Right cardiac atrium (tissue), 5 donors: ENCODE measurements around the gene VWA8. TPM values are rescaled to one million over a fixed set of nuclear protein-coding genes. Genes with fewer than 3 reads are reported as not detected.
"Not testable (repeated sequence)": the region's sequence is repeated elsewhere in the genome, so short reads cannot be mapped to it uniquely, and the experiment has no call there.

Experiments used
- ATAC-seq, 2 donors: fragments of 200-7000 bp; cut with Tn5 transposase; one replicate each; pipeline versions ENCODE4 v1.8.0 to v1.9.1; 2020; ENCODE audit warnings: moderate library complexity in 2 of 2, mild to moderate bottlenecking in 1 of 2
- DNase-seq, 3 donors: peaks; one replicate each; pipeline ENCODE4 v3.0.0-alpha.2; 2020
- H3K27ac ChIP-seq: one replicate; pipeline ENCODE4 v1.5.1; 2013; ENCODE audit warnings: mild to moderate bottlenecking, low read length, control low read depth, moderate library complexity
- H3K27me3 ChIP-seq: one replicate; pipeline ENCODE4 v1.6.1; 2013; ENCODE audit not compliant: control insufficient read depth, insufficient read depth
- H3K4me1 ChIP-seq: one replicate; pipeline ENCODE4 v1.6.1; 2013; ENCODE audit warnings: low read length; ENCODE audit not compliant: control insufficient read depth, insufficient read depth
- H3K4me3 ChIP-seq: one replicate; pipeline ENCODE4 v1.5.1; 2013; ENCODE audit warnings: low read length, control low read depth
- H3K9me3 ChIP-seq: one replicate; pipeline ENCODE4 v1.6.1; 2013; ENCODE audit warnings: low read length; ENCODE audit not compliant: control insufficient read depth
- WGBS: extraction: QIAGEN DNeasy Blood & Tissue Kit; methylation state at CpG from one replicate; pipeline ENCODE4 v1.1.7; 2013; 5-methylcytosine and 5-hydroxymethylcytosine counted together
- intact Hi-C, 4 donors: fragments of 100-400 bp; cut with DNase I; formaldehyde crosslinking; loops; one replicate each; pipeline versions ENCODE4 v1.11.0 to v1.14.0; 2022 to 2023
- polyA plus RNA-seq: library from polyadenylated mRNA; stranded (reverse); fragments of 200-250 nt; gene quantifications from one replicate; pipeline ENCODE4 v1.2.3, GENCODE V29; 2013
- total RNA-seq, 4 donors: library from RNA; stranded (reverse); fragmentation: NEBNext Ultra II Directional; extraction: Animal tissue kit (Norgen Biotek cat#: 25700); gene quantifications; one replicate each; pipeline ENCODE4 v1.2.1, GENCODE V29; 2021
- donor health status: healthy with polysubstance abuse.
- donor health status: DM: no; HTN: yes; CAD: no.
- donor health status: DM: no; HTN: no; CAD: no.
- donor health status: DM: no; HTN: yes; CAD: no; lungs with severe emphysema.
- donor health status: DM: yes; HTN: yes; CAD: no.

The VWA8 gene
- total and polyA plus RNA-seq, 5 donors, result 11.7 to 41.7 (median 34.0) TPM

GRCh38 chr13:41655997-41656396 is 304.9 kb downstream of the VWA8 start:
- H3K4me3 ChIP-seq, result no peak overlapping the region
- DNase-seq (no peak), ATAC-seq (no peak)
- H3K4me1 ChIP-seq, result peaks cover 3% of the 10 kb centered on the region
- H3K27ac ChIP-seq, result no peak overlapping the region
- H3K27me3 ChIP-seq, result no peaks in the 10 kb centered on the region
- WGBS, result 90% methylated on average over 6 of the region's 6 CpGs
- intact Hi-C loops, result loop anchor here in 1 of 4 donors (5.0 to 10.0 kb wide), 2 partner anchors 244 to 301 kb away; no protein-coding TSS in a partner anchor
- no peaks in the 10 kb centered on the region for H3K9me3 ChIP-seq

GRCh38 chr13:41654796-41655195 is 306.1 kb downstream of the VWA8 start:
- ATAC-seq (no peak), DNase-seq (no peak)
- H3K4me1 ChIP-seq, result peaks cover 3% of the 10 kb centered on the region
- no peak overlapping the region for H3K27ac ChIP-seq
- intact Hi-C loops, result loop anchor here in 2 of 4 donors (5.0 to 10.0 kb wide), 2 partner anchors 242 to 300 kb away; no protein-coding TSS in a partner anchor
- no peak overlapping the region for H3K4me3 ChIP-seq
- no peaks in the 10 kb centered on the region for H3K27me3 ChIP-seq
- 89% methylated on average over 5 of the region's 5 CpGs for WGBS
- H3K9me3 ChIP-seq, result no peaks in the 10 kb centered on the region

- no peak overlapping the region for H3K4me3 ChIP-seq
- no peak overlapping the region for H3K27ac ChIP-seq
- intact Hi-C loops, result loop anchor here in 2 of 4 donors (5.0 to 10.0 kb wide), 2 partner anchors 241 to 298 kb away; no protein-coding TSS in a partner anchor
- ATAC-seq (no peak), DNase-seq (no peak)
- H3K9me3 ChIP-seq, result no peaks in the 10 kb centered on the region
- WGBS, result 40% methylated on average over 4 of the region's 4 CpGs
- peaks cover 3% of the 10 kb centered on the region for H3K4me1 ChIP-seq
- no peaks in the 10 kb centered on the region for H3K27me3 ChIP-seq
These were observed 308.1 kb downstream of the VWA8 start for GRCh38 chr13:41652735-41653361.

- DNase-seq (no peak), ATAC-seq (no peak)
- no peaks in the 10 kb centered on the region for H3K27me3 ChIP-seq
- H3K27ac ChIP-seq, result peak overlapping the region; percentile 62
- H3K4me3 ChIP-seq, result no peak overlapping the region
- WGBS, result 93% methylated on average over 1 of the region's 1 CpG
- intact Hi-C loops, result loop anchor here in 2 of 4 donors (5.0 to 10.0 kb wide), 2 partner anchors 239 to 297 kb away; no protein-coding TSS in a partner anchor
- H3K4me1 ChIP-seq, result peaks cover 3% of the 10 kb centered on the region
- H3K9me3 ChIP-seq, result no peaks in the 10 kb centered on the region
These were observed 309.4 kb downstream of the VWA8 start for GRCh38 chr13:41651413-41652058.

GRCh38 chr13:41650706-41651105 is 310.2 kb downstream of the VWA8 start:
- intact Hi-C loops, result loop anchor here in 2 of 4 donors (5.0 to 10.0 kb wide), 2 partner anchors 238 to 296 kb away; no protein-coding TSS in a partner anchor
- Histone ChIP-seq H3K4me3 (no peak overlapping the region), H3K27ac (no peak overlapping the region), H3K9me3 (no peaks in the 10 kb centered on the region), H3K27me3 (no peaks in the 10 kb centered on the region), H3K4me1 (peaks cover 3% of the 10 kb centered on the region)
- no peak for DNase-seq
- 90% methylated on average over 2 of the region's 2 CpGs for WGBS
- ATAC-seq, result peak; percentile 13 to 22

- no peaks in the 10 kb centered on the region for H3K27me3 ChIP-seq
- no peak overlapping the region for H3K27ac ChIP-seq
- H3K9me3 ChIP-seq, result no peaks in the 10 kb centered on the region
- H3K4me3 ChIP-seq, result no peak overlapping the region
- ATAC-seq (no peak), DNase-seq (no peak)
- intact Hi-C loops, result loop anchor here in 2 of 4 donors (5.0 to 10.0 kb wide), 2 partner anchors 237 to 295 kb away; no protein-coding TSS in a partner anchor
- H3K4me1 ChIP-seq, result peaks cover 3% of the 10 kb centered on the region
- WGBS, result 68% methylated on average over 3 of the region's 3 CpGs
These were observed 311.2 kb downstream of the VWA8 start for GRCh38 chr13:41649659-41650058.

- ATAC-seq (no peak), DNase-seq (no peak)
- Histone ChIP-seq H3K4me1 (peaks cover 3% of the 10 kb centered on the region), H3K9me3 (no peaks in the 10 kb centered on the region), H3K27me3 (no peaks in the 10 kb centered on the region), H3K4me3 (no peak overlapping the region), H3K27ac (peak overlapping the region; percentile 18)
- WGBS, result 69% methylated on average over 5 of the region's 5 CpGs
- intact Hi-C loops, result no loop called here
These were observed 312.5 kb downstream of the VWA8 start for GRCh38 chr13:41648314-41648935.

GRCh38 chr13:41647699-41648313 is 313.1 kb downstream of the VWA8 start:
- DNase-seq, H3K27ac ChIP-seq, intact Hi-C loops, H3K4me3 ChIP-seq, H3K27me3 ChIP-seq, H3K4me1 ChIP-seq, H3K9me3 ChIP-seq, ATAC-seq: not testable (repeated sequence)
- 71% methylated on average over 10 of the region's 10 CpGs for WGBS

- no peaks in the 10 kb centered on the region for H3K27me3 ChIP-seq
- no peaks in the 10 kb centered on the region for H3K9me3 ChIP-seq
- peaks cover 1% of the 10 kb centered on the region for H3K4me1 ChIP-seq
- intact Hi-C loops, result no loop called here
- ATAC-seq (peak; percentile 53 to 62), DNase-seq (peak in 2 of 3 donors; percentile 18 to 53)
- WGBS, result 40% methylated on average over 4 of the region's 4 CpGs
- H3K27ac ChIP-seq, result peak overlapping the region; percentile 67
- no peak overlapping the region for H3K4me3 ChIP-seq
These were observed 315.6 kb downstream of the VWA8 start for GRCh38 chr13:41645331-41645730.

- H3K9me3 ChIP-seq, result no peaks in the 10 kb centered on the region
- intact Hi-C loops, result no loop called here
- no peaks in the 10 kb centered on the region for H3K27me3 ChIP-seq
- H3K27ac ChIP-seq, result no peak overlapping the region
- H3K4me1 ChIP-seq, result peaks cover 1% of the 10 kb centered on the region
- H3K4me3 ChIP-seq, result no peak overlapping the region
- DNase-seq (no peak), ATAC-seq (no peak)
- 65% methylated on average over 1 of the region's 1 CpG for WGBS
These were observed 316.2 kb downstream of the VWA8 start for GRCh38 chr13:41644742-41645141.
